Measurements from ENCODE around the gene SEPTIN7. TPM values are rescaled to one million over a fixed set of nuclear protein-coding genes. Genes with fewer than 3 reads are reported as not detected.
A peak's percentile ranks its signal among the peaks of the same experiment; 100 is the strongest.
"Not testable (repeated sequence)": the region's sequence is repeated elsewhere in the genome, so short reads cannot be mapped to it uniquely, and the experiment has no call there.

Gene SEPTIN7
- polyA plus RNA-seq (2013, experiment 1 of 4): 337 TPM
- polyA plus RNA-seq (2013, experiment 2 of 4): 351 TPM
- 282 TPM for polyA plus RNA-seq (2013, experiment 3 of 4)
- polyA plus RNA-seq (2013, experiment 4 of 4): 311 TPM

DNA sequence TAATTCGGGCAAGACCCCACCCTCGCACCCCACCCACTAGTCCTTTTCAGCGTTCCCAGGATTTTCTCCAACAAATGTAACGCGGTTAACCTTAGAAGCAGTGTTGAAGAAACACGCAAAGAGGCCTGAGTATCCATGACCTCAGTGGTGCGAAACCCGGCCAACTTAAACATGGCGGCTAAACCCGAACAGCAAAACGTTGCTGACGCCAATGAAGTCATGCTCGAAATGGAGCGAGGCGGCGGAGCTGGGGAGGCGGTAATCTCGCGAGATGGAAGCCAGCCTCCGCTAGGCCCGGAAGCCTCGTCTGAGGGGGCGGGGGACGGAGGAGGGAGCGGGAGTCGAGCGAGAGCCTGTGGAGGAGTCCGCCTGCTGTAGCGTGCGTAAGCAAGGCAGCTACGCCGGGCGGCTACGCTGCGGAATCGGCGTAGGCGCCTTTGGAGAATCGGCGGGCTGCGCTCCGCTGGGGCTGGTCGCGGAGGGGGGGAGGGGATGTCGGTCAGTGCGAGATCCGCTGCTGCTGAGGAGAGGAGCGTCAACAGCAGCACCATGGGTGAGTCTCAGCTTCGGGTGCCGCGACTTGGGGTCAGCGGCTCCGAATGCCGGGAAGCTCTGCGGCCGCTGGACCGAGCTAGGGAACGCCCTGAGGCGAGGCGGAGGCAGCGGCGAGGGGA lies at the start of gene SEPTIN7:
Gene SEPTIN7, plus strand, starts transcription at position 340 of the 674 bp plus-strand sequence. Its CDS starts 153 bp downstream, at position 493.
- no peaks in the 10 kb centered on the region for H3K27me3 ChIP-seq (ENCODE audit: control insufficient read depth, insufficient read depth, low read length, poor library complexity, severe bottlenecking)
- 0 to 1% methylated on average over 62 of the region's 62 CpGs for WGBS, 2 experiments
- no peaks in the 10 kb centered on the region for H3K4me1 ChIP-seq (ENCODE audit: control insufficient read depth, insufficient read depth, low read length)
- peak within 1 kb of the TSS; percentile 99 for H3K27ac ChIP-seq (ENCODE audit: insufficient read depth, low read depth, low read length, poor library complexity, severe bottlenecking)
- peak within 1 kb of the TSS; percentile 98 for H3K4me3 ChIP-seq (ENCODE audit: insufficient read depth, low read depth, low read length)
- H3K36me3 ChIP-seq (ENCODE audit: control insufficient read depth, insufficient read depth, low read length): no peaks in the 10 kb centered on the region
- no peaks in the 10 kb centered on the region for H3K9me3 ChIP-seq (ENCODE audit: control insufficient read depth, low read length)

DNA sequence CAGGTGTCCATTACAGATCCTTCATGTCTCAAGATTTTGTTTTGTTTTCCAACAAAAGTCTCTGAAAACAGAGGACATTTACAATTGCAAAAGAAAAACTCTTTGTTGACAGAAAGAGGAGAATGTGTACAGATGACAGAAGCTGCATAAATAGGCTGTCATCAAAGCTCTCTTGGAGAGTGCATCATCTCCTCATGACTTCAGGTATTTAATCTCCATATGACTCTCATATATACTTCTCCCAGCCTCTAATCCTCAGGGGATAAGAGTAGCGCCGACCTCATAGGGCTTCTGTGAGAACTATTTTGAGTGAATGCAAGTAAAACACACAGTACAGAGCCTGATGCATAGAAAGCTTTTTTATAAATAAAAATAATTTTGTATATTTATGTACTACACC lies 48.1 kb upstream of the SEPTIN7 start:
- Histone ChIP-seq H3K4me1 (ENCODE audit: control insufficient read depth, insufficient read depth, low read length) (no peaks in the 10 kb centered on the region), H3K27me3 (ENCODE audit: control insufficient read depth, insufficient read depth, low read length, poor library complexity, severe bottlenecking) (no peaks in the 10 kb centered on the region), H3K4me3 (ENCODE audit: insufficient read depth, low read depth, low read length) (no peak overlapping the region), H3K9me3 (ENCODE audit: control insufficient read depth, low read length) (no peaks in the 10 kb centered on the region), H3K27ac (ENCODE audit: insufficient read depth, low read depth, low read length, poor library complexity, severe bottlenecking) (no peak overlapping the region), H3K36me3 (ENCODE audit: control insufficient read depth, insufficient read depth, low read length) (no peaks in the 10 kb centered on the region)
- WGBS, 2 experiments: 88% methylated on average over 2 of the region's 2 CpGs; no CpG with 5 or more reads in 1 of the 2 experiments

DNA sequence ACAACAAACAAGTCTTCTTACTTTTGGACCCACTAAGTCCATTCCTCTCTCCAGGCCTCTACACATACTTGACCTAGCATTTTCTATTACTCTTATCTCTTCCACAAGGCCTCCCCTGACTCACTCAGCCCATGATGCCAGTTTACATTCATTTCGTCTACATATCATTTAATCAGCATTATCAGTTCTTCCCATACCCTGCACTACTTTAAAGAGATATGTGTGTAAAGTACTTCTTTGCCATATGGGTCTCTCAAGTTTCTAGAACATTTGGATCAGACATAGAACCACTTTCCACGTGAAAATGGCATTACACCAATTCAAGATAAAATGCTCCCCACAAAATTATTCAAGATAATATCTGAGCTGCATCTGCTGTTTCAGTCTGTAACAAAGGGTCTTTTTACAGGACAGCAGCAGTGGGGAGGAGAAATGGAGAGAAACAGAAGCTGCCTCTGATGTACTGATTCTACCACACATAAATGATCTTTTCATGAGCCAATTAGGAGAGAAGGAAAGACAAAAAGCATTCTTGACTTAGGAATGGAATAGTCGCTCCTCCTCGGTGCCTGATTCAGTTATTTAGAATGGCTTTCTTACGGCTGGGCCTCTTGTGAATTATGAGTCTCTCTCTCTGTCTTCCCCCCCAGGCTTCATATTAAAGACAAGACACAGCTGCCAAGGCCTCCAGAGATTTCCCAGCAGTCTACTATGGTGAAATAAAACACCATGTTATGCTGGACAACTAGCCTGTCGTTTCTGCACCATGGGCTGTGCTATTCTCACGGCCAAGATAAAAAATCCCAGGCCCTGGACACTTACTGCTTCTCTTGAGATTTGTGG lies 46.9 kb upstream of the SEPTIN7 start:
- peak overlapping the region; percentile 38 for H3K27ac ChIP-seq (ENCODE audit: insufficient read depth, low read depth, low read length, poor library complexity, severe bottlenecking)
- H3K9me3 ChIP-seq (ENCODE audit: control insufficient read depth, low read length): no peaks in the 10 kb centered on the region
- WGBS, 2 experiments: 89 to 90% methylated on average over 7 of the region's 7 CpGs
- H3K36me3 ChIP-seq (ENCODE audit: control insufficient read depth, insufficient read depth, low read length): no peaks in the 10 kb centered on the region
- H3K27me3 ChIP-seq (ENCODE audit: control insufficient read depth, insufficient read depth, low read length, poor library complexity, severe bottlenecking): no peaks in the 10 kb centered on the region
- no peaks in the 10 kb centered on the region for H3K4me1 ChIP-seq (ENCODE audit: control insufficient read depth, insufficient read depth, low read length)
- H3K4me3 ChIP-seq (ENCODE audit: insufficient read depth, low read depth, low read length): no peak overlapping the region

GRCh38 chr7:35754741-35755140 lies 46.1 kb upstream of the SEPTIN7 start:
- Histone ChIP-seq H3K27ac (ENCODE audit: insufficient read depth, low read depth, low read length, poor library complexity, severe bottlenecking) (no peak overlapping the region), H3K4me1 (ENCODE audit: control insufficient read depth, insufficient read depth, low read length) (no peaks in the 10 kb centered on the region), H3K36me3 (ENCODE audit: control insufficient read depth, insufficient read depth, low read length) (no peaks in the 10 kb centered on the region), H3K4me3 (ENCODE audit: insufficient read depth, low read depth, low read length) (no peak overlapping the region), H3K27me3 (ENCODE audit: control insufficient read depth, insufficient read depth, low read length, poor library complexity, severe bottlenecking) (no peaks in the 10 kb centered on the region), H3K9me3 (ENCODE audit: control insufficient read depth, low read length) (no peaks in the 10 kb centered on the region)
- 85 to 100% methylated on average over 1 of the region's 1 CpG for WGBS, 2 experiments

DNA sequence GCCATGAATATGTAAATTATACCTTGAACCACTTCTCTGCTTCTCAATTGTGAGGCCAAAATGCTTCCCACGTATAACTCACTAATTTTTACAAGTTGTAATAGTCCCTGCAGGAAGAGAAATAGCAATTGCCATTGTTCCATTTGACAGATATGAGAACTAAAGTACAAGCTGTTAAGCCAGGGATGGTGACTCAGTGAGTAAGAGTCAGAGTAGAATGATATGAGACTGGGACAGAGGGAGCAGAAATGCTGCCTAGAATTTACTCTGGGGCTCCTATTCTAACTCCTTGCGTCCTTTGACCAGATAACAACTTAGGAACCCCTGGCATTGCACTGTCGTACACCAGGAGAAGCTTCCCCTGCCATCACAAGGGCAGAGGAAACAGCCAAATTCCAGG lies 45.1 kb upstream of the SEPTIN7 start:
- Histone ChIP-seq H3K4me1 (ENCODE audit: control insufficient read depth, insufficient read depth, low read length) (no peaks in the 10 kb centered on the region), H3K27me3 (ENCODE audit: control insufficient read depth, insufficient read depth, low read length, poor library complexity, severe bottlenecking) (no peaks in the 10 kb centered on the region), H3K4me3 (ENCODE audit: insufficient read depth, low read depth, low read length) (no peak overlapping the region), H3K36me3 (ENCODE audit: control insufficient read depth, insufficient read depth, low read length) (no peaks in the 10 kb centered on the region), H3K27ac (ENCODE audit: insufficient read depth, low read depth, low read length, poor library complexity, severe bottlenecking) (no peak overlapping the region), H3K9me3 (ENCODE audit: control insufficient read depth, low read length) (no peaks in the 10 kb centered on the region)
- 84 to 96% methylated on average over 3 of the region's 3 CpGs for WGBS, 2 experiments

DNA sequence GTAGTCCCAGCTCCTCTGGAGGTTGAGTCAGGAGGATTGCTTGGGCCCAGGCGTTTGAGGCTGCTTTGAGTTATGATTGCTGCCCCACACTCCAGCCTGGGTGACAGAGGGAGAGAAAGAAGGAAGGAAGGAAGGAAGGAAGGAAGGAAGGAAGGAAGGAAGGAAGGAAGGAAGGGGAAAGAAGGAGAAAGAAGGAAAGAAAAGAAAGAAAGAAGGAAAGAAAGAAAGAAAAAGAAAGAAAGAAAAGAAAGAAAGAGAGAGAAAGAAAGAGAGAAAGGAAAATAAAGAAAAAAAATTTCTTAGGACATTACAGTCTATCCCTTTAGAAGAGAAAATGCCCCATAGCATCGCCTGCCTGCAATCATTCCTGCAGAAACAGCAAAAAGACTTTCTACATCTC lies 44.4 kb upstream of the SEPTIN7 start:
- not testable (repeated sequence) for H3K4me1 ChIP-seq (ENCODE audit: control insufficient read depth, insufficient read depth, low read length); H3K27me3 ChIP-seq (ENCODE audit: control insufficient read depth, insufficient read depth, low read length, poor library complexity, severe bottlenecking); H3K4me3 ChIP-seq (ENCODE audit: insufficient read depth, low read depth, low read length); H3K36me3 ChIP-seq (ENCODE audit: control insufficient read depth, insufficient read depth, low read length); H3K9me3 ChIP-seq (ENCODE audit: control insufficient read depth, low read length); H3K27ac ChIP-seq (ENCODE audit: insufficient read depth, low read depth, low read length, poor library complexity, severe bottlenecking)
- 90 to 95% methylated on average over 2 of the region's 2 CpGs for WGBS, 2 experiments

DNA sequence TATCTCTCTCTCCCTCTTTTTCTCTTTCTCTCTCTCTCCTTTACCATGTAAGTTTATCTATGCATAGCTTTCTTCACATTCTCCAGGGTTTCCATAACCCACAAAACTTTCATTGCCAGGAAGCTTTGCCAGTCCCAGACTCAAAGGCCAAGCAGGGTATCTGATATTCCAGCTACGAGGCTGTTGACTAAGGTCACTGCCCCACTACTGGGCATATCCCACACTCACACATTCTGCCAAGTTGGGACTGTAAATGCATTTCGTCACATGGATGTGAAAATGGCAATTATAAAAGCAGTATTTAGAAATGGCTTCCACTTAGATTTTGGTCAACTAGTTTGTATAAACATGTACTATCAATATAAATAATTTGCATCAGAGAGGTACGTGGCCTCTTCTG lies 43.3 kb upstream of the SEPTIN7 start:
- no peaks in the 10 kb centered on the region for H3K9me3 ChIP-seq (ENCODE audit: control insufficient read depth, low read length)
- no peaks in the 10 kb centered on the region for H3K27me3 ChIP-seq (ENCODE audit: control insufficient read depth, insufficient read depth, low read length, poor library complexity, severe bottlenecking)
- H3K27ac ChIP-seq (ENCODE audit: insufficient read depth, low read depth, low read length, poor library complexity, severe bottlenecking): no peak overlapping the region
- no peaks in the 10 kb centered on the region for H3K36me3 ChIP-seq (ENCODE audit: control insufficient read depth, insufficient read depth, low read length)
- no peaks in the 10 kb centered on the region for H3K4me1 ChIP-seq (ENCODE audit: control insufficient read depth, insufficient read depth, low read length)
- H3K4me3 ChIP-seq (ENCODE audit: insufficient read depth, low read depth, low read length): no peak overlapping the region
- WGBS, 2 experiments: 89 to 98% methylated on average over 2 to 3 of the region's 3 CpGs

DNA sequence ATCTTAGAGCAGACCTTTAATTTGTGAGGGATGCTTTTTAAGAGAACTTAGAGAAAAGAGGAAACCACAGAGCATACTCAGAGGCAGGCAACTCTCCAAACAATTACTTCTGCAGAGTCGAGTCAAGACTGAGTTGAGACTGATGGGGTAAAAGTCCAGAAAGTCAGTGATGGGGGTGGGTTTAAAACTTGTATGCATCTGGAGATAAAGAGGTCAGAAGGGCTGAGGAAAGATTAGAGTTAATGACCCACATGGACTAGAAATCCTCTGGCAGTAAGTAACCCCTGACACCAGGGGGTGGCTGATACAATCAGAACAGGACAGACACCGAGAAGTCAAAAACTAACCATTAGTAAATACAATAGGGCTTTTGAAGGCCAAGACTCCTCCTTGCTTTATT lies 42.4 kb upstream of the SEPTIN7 start:
- 48 to 57% methylated on average over 1 to 2 of the region's 2 CpGs for WGBS, 2 experiments
- H3K4me1 ChIP-seq (ENCODE audit: control insufficient read depth, insufficient read depth, low read length): no peaks in the 10 kb centered on the region

DNA sequence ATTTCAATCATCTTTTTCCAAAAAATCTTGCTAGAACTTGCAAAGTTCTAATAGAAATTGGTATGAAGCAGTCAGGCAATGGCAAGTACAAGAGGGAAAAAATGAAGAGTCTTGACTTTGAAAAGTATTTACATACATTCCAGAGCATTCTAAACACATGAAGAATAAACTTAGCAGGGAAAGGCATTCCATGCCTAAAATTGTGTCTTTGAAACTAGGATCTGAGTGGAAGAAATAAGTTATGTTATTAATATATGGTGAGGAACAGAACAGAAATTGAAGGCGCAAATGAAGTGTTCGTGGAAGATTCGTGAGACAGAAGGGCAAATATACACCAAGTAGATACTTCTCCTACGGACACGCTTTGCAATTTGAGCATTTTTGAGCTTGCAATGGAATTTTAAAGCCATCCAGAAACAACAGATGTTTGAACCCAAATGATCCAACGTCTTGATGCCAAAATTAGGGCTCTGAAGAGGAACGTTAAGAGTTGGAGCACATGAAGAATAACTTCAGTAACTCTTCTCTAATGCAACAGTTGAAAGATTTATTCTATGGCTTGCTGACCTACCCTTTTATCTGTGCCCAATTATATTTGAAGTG lies 40.6 kb upstream of the SEPTIN7 start:
- Histone ChIP-seq H3K4me1 (ENCODE audit: control insufficient read depth, insufficient read depth, low read length) (no peaks in the 10 kb centered on the region), H3K4me3 (ENCODE audit: insufficient read depth, low read depth, low read length) (no peak overlapping the region), H3K27me3 (ENCODE audit: control insufficient read depth, insufficient read depth, low read length, poor library complexity, severe bottlenecking) (no peaks in the 10 kb centered on the region), H3K27ac (ENCODE audit: insufficient read depth, low read depth, low read length, poor library complexity, severe bottlenecking) (no peak overlapping the region), H3K9me3 (ENCODE audit: control insufficient read depth, low read length) (no peaks in the 10 kb centered on the region), H3K36me3 (ENCODE audit: control insufficient read depth, insufficient read depth, low read length) (no peaks in the 10 kb centered on the region)
- WGBS, 2 experiments: 91% methylated on average over 7 of the region's 7 CpGs

More for the DNA sequence above, 42.4 kb upstream of the SEPTIN7 start:
- no peaks in the 10 kb centered on the region for H3K36me3 ChIP-seq (ENCODE audit: control insufficient read depth, insufficient read depth, low read length)
- no peaks in the 10 kb centered on the region for H3K9me3 ChIP-seq (ENCODE audit: control insufficient read depth, low read length)
- no peak overlapping the region for H3K4me3 ChIP-seq (ENCODE audit: insufficient read depth, low read depth, low read length)
- no peak overlapping the region for H3K27ac ChIP-seq (ENCODE audit: insufficient read depth, low read depth, low read length, poor library complexity, severe bottlenecking)
- H3K27me3 ChIP-seq (ENCODE audit: control insufficient read depth, insufficient read depth, low read length, poor library complexity, severe bottlenecking): no peaks in the 10 kb centered on the region

All from ectodermal cell (in vitro differentiated cells).